Suprapubic skin (tissue), 4 donors: ENCODE data around the gene ZBTB46.

Experiments
- CTCF ChIP-seq, 2 donors: fragments of 200-600 bp in 1 of 2; fragments of 450-650 bp in 1 of 2; sonication (generic) in 1 of 2; IDR thresholded peaks; one replicate each; pipeline ENCODE4 v1.5.1; 2016 to 2019; ENCODE audit warnings: antibody characterized with exemption in 2 of 2, mild to moderate bottlenecking in 1 of 2, moderate library complexity in 1 of 2
- EP300 ChIP-seq: sonication (generic); formaldehyde crosslinking; IDR thresholded peaks from one replicate; pipeline ENCODE4 v1.6.1; 2017; ENCODE audit warnings: antibody characterized with exemption
- POLR2A ChIP-seq, 2 donors: fragments of 450-650 bp; IDR thresholded peaks; one replicate each; pipeline ENCODE4 v1.6.1; 2017; ENCODE audit warnings: antibody characterized with exemption in 2 of 2, mild to moderate bottlenecking in 2 of 2, moderate library complexity in 2 of 2
- POLR2AphosphoS5 ChIP-seq, 3 donors: sonication (generic); formaldehyde crosslinking; IDR thresholded peaks; one replicate each; pipeline ENCODE4 v1.6.1; 2017; ENCODE audit warnings: antibody characterized with exemption in 3 of 3

GRCh38 chr20:63744574-63745423 is 86.3 kb downstream of the ZBTB46 start:
- no peak for TF ChIP-seq POLR2A (IDR thresholded peaks at IDR 0.05)
- TF ChIP-seq POLR2AphosphoS5 (IDR thresholded peaks at IDR 0.05) = no peak
- no peak for TF ChIP-seq CTCF (IDR thresholded peaks at IDR 0.05)
- no peak for TF ChIP-seq EP300
